ENCODE results near the gene TMEM168.
"Not testable (repeated sequence)": the region's sequence is repeated elsewhere in the genome, so short reads cannot be mapped to it uniquely, and the experiment has no call there.

The TMEM168 gene

GRCh38 chr7:112744818-112745217, 45.4 kb downstream of the TMEM168 start:
- TF ChIP-seq ZFX (IDR thresholded peaks at IDR 0.05; ENCODE audit: borderline replicate concordance), result no peak
- TF ChIP-seq, protein P1, sequence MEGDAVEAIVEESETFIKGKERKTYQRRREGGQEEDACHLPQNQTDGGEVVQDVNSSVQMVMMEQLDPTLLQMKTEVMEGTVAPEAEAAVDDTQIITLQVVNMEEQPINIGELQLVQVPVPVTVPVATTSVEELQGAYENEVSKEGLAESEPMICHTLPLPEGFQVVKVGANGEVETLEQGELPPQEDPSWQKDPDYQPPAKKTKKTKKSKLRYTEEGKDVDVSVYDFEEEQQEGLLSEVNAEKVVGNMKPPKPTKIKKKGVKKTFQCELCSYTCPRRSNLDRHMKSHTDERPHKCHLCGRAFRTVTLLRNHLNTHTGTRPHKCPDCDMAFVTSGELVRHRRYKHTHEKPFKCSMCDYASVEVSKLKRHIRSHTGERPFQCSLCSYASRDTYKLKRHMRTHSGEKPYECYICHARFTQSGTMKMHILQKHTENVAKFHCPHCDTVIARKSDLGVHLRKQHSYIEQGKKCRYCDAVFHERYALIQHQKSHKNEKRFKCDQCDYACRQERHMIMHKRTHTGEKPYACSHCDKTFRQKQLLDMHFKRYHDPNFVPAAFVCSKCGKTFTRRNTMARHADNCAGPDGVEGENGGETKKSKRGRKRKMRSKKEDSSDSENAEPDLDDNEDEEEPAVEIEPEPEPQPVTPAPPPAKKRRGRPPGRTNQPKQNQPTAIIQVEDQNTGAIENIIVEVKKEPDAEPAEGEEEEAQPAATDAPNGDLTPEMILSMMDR (IDR thresholded peaks at IDR 0.05), result no peak
- H3K27ac ChIP-seq, result no peak overlapping the region

DNA sequence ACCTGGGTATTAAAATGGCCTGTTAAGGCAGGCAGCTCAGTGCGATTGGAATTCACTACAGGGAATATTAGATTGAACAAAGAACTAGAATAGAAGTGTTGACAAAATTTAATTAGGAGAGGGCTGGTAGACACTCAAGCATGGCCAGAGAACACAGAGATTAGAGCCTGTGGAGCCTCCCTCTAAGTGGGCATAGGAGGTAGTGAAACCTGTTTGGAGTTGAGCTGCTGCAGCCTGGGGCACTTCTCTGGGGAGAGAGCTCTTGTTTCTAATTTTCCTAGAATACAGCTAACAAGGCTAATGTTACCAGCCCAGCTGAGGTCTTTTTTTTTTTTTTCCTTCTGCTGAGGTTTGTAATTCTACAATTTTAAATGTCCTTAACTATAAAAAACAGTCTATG, 46.4 kb downstream of the TMEM168 start:
- no peak overlapping the region for H3K27ac ChIP-seq
- no peak for TF ChIP-seq ZFX (IDR thresholded peaks at IDR 0.05; ENCODE audit: borderline replicate concordance)
- TF ChIP-seq, protein P1 (IDR thresholded peaks at IDR 0.05), result no peak

- TF ChIP-seq ZFX (IDR thresholded peaks at IDR 0.05; ENCODE audit: borderline replicate concordance), result no peak
- TF ChIP-seq, protein P1 (IDR thresholded peaks at IDR 0.05), result no peak
- H3K27ac ChIP-seq, result no peak overlapping the region
Observed at GRCh38 chr7:112740667-112741066, 49.5 kb downstream of the TMEM168 start.

DNA sequence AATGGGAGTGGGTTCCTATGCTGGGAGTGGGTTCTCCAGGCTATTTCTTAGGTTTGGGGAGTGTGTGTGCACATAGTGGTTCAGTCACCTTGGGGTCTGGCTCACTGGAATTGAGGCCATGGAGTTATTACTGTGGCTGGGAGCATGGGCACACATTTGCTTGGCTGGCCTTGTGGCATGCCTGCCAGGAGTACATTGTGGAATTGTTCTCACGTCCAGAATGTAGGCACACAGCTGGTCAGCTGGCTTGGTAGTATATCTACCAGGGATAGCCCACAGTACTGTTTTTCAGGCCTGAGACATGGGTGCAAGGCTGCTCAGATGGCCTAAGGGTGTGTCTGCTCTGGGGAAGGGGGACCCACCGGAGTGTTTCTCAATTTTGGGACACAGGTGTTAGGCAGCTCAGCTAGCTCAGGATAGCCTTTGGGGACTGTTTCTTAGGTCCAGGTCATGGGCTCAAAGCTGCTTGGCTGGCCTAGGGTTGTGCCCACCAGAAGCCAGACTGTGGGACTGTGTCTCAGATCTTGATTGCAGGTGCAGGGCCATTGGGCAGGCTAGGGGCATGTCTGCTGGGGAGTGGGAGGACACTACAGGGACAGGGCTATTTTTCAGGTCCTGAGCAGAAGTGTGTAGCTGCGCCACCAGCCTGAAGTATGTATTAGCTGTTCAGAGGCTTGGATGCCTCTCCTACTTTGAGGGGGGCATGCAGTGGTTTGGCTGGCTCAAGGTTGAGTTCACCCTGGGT, 50.6 kb downstream of the TMEM168 start:
- H3K27ac ChIP-seq, result no peak overlapping the region
- TF ChIP-seq ZFX (IDR thresholded peaks at IDR 0.05; ENCODE audit: borderline replicate concordance), result no peak
- TF ChIP-seq, protein P1 (IDR thresholded peaks at IDR 0.05), result no peak

DNA sequence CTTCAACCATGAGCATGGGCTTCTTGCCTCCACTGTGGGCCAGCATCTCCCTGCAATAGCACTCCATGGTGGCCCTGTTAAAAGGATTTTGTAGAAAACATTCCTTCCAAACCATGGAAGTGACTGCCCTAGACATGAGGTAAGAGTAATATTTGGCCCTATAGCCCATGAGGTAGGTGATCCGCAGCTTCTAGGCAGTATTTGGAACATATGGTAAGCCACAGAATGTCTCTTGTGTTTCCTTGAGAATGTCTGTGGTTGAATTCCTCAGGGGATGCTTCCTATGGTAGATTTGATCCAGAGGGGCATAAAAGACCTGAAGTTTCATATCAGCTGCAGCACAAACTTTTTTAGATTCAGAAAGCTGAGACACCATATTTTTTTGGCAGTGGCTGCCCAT, 54.9 kb downstream of the TMEM168 start:
- TF ChIP-seq, protein P1 (IDR thresholded peaks at IDR 0.05), result no peak
- TF ChIP-seq ZFX (IDR thresholded peaks at IDR 0.05; ENCODE audit: borderline replicate concordance), result no peak
- H3K27ac ChIP-seq, result no peak overlapping the region

- H3K27ac ChIP-seq, result not testable (repeated sequence)
Observed at GRCh38 chr7:112731324-112731723, 58.9 kb downstream of the TMEM168 start.

DNA sequence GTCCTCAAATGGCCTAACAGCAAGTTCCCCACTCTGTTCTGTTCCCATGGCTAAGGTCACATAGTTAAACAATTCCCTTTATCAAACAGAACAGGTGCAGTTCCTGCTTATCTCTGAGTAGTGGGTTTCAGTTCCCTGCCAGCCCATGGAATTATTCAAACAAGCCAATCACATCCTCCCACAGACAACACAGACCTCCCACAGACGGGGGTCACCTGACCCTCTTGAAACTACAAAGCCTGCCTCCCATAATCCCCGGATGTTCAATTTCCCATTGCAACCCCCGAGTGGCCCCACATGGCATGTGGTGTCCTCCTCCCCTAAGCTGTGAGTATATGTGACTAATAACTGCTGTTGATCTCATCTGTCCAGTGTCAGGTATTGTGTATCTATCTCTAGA, 64.1 kb downstream of the TMEM168 start:
- no peak for TF ChIP-seq ZFX (IDR thresholded peaks at IDR 0.05; ENCODE audit: borderline replicate concordance)
- no peak overlapping the region for H3K27ac ChIP-seq

- TF ChIP-seq, protein P1 (IDR thresholded peaks at IDR 0.05), result no peak
- no peak for TF ChIP-seq ZFX (IDR thresholded peaks at IDR 0.05; ENCODE audit: borderline replicate concordance)
- H3K27ac ChIP-seq, result no peak overlapping the region
Observed at GRCh38 chr7:112723416-112723815, 66.8 kb downstream of the TMEM168 start.

Measured in 22Rv1 (cell line).